H1 (cell line): ENCODE measurements around the gene GCK. TPM values are rescaled to one million over a fixed set of nuclear protein-coding genes. Genes with fewer than 3 reads are reported as not detected.

Source experiments
- CTCF ChIA-PET: fragments of 300-600 bp; sonication (Branson Sonifier 250); formaldehyde crosslinking; loops from one replicate; lab custom pipeline; 2021; ENCODE audit not compliant: partially characterized antibody; lab: Charles Lee
- POLR2A ChIA-PET: fragments of 300-600 bp; sonication (Branson Sonifier 250); formaldehyde crosslinking; loops from one replicate; lab custom pipeline; 2021; ENCODE audit warnings: inconsistent platforms; ENCODE audit not compliant: partially characterized antibody; lab: Charles Lee
- DNase-seq, 2 experiments: peaks; one replicate each; pipeline versions ENCODE4 v3.0.0 to v3.0.0-alpha.2; 2010 to 2022; ENCODE audit warnings: low spot score in 2 of 2, low read depth in 1 of 2, mixed read lengths in 1 of 2
- FAIRE-seq: peaks from 2 replicates; lab custom pipeline; 2011; peaks lifted over from hg19 to GRCh38; lab: Jason Lieb, UNC
- H2AFZ ChIP-seq: 2 replicates; pipeline ENCODE4 v1.8.1; 2012; ENCODE audit warnings: low read length, inconsistent platforms
- H2AK5ac ChIP-seq: 2 replicates; pipeline ENCODE4 v1.6.1; 2013; ENCODE audit warnings: low read depth, low read length
- H2BK120ac ChIP-seq: replicated peaks from 2 replicates; pipeline ENCODE3; 2013; ENCODE audit warnings: low read depth, low read length, inconsistent platforms
- H2BK12ac ChIP-seq: 2 replicates; pipeline ENCODE4 v1.6.1; 2013; ENCODE audit warnings: low read depth, low read length
- H2BK15ac ChIP-seq: 2 replicates; pipeline ENCODE4 v1.6.1; 2013; ENCODE audit warnings: low read length
- H2BK20ac ChIP-seq: 2 replicates; pipeline ENCODE4 v1.6.1; 2013; ENCODE audit warnings: low read length
- H2BK5ac ChIP-seq: 2 replicates; pipeline ENCODE4 v1.6.1; 2013; ENCODE audit warnings: low read depth, low read length
- H3K14ac ChIP-seq: 2 replicates; pipeline ENCODE4 v1.6.1; 2013; ENCODE audit warnings: inconsistent platforms; ENCODE audit not compliant: insufficient read length
- H3K18ac ChIP-seq: 2 replicates; pipeline ENCODE4 v1.6.1; 2013; ENCODE audit warnings: low read length; ENCODE audit errors: extremely low read depth
- H3K23ac ChIP-seq: 2 replicates; pipeline ENCODE4 v1.6.1; 2013; ENCODE audit warnings: inconsistent platforms; ENCODE audit not compliant: insufficient read length
- H3K23me2 ChIP-seq: 2 replicates; pipeline ENCODE4 v1.6.1; 2013; ENCODE audit warnings: low read depth, low read length
- H3K27ac ChIP-seq: 2 replicates; pipeline ENCODE4 v1.6.1; 2011; ENCODE audit warnings: low read depth, low read length, inconsistent platforms
- H3K27me3 ChIP-seq, 4 experiments: replicated peaks in 1 of 4; 1 replicate in 1 of 4; 2 replicates in 3 of 4; pipeline versions ENCODE4 v1.6.1 to v1.8.1; 2011 to 2013; ENCODE audit warnings: low read length in 3 of 4, mild to moderate bottlenecking in 3 of 4, inconsistent platforms in 2 of 4, mixed read lengths in 2 of 4, moderate library complexity in 1 of 4; ENCODE audit not compliant: control insufficient read depth in 3 of 4, insufficient read depth in 3 of 4; ENCODE audit errors: extremely low read depth in 1 of 4
- H3K36me3 ChIP-seq, 4 experiments: 2 replicates each; pipeline versions ENCODE4 v1.6.1 to v1.8.1; 2011 to 2013; ENCODE audit warnings: mild to moderate bottlenecking in 4 of 4, low read length in 3 of 4, moderate library complexity in 2 of 4, control low read depth in 1 of 4, inconsistent platforms in 1 of 4; ENCODE audit not compliant: insufficient read depth in 4 of 4, control insufficient read depth in 2 of 4
- H3K4ac ChIP-seq: replicated peaks from 2 replicates; pipeline ENCODE3; 2013; ENCODE audit warnings: low read length, low read depth, mixed read lengths, inconsistent platforms; ENCODE audit not compliant: insufficient read length
- H3K4me1 ChIP-seq, 4 experiments: replicated peaks in 1 of 4; 1 replicate in 1 of 4; 2 replicates in 3 of 4; pipeline versions ENCODE4 v1.6.1 to v1.8.1; 2011 to 2013; ENCODE audit warnings: low read length in 3 of 4, inconsistent platforms in 2 of 4, mixed read lengths in 1 of 4; ENCODE audit not compliant: insufficient read depth in 4 of 4, control insufficient read depth in 3 of 4
- H3K4me2 ChIP-seq, 2 experiments: 2 replicates each; pipeline versions ENCODE4 v1.6.1 to v1.8.1; 2011 to 2013; ENCODE audit warnings: low read depth in 2 of 2, low read length in 2 of 2, control low read depth in 1 of 2, inconsistent platforms in 1 of 2, mild to moderate bottlenecking in 1 of 2; ENCODE audit not compliant: insufficient read depth in 1 of 2
- H3K4me3 ChIP-seq, 4 experiments: fragments of 200-600, 300-600 bp in 1 of 4; sonication (generic), shearing (Covaris generic), sonication (Bioruptor Twin) in 1 of 4; 2 replicates each; pipeline versions ENCODE4 v1.5.1 to v1.8.1; 2011 to 2016; ENCODE audit warnings: low read length in 4 of 4, low read depth in 3 of 4, control low read depth in 2 of 4, inconsistent platforms in 2 of 4, mild to moderate bottlenecking in 2 of 4, mixed read lengths in 1 of 4, moderate library complexity in 1 of 4; ENCODE audit not compliant: insufficient read depth in 2 of 4; ENCODE audit errors: extremely low read depth in 1 of 4
- H3K56ac ChIP-seq: replicated peaks from 2 replicates; pipeline ENCODE3; 2013; ENCODE audit warnings: low read depth, mild to moderate bottlenecking, mixed read lengths, low read length, inconsistent platforms; ENCODE audit not compliant: insufficient read length
- H3K79me1 ChIP-seq: 2 replicates; pipeline ENCODE4 v1.6.1; 2013; ENCODE audit warnings: low read depth, low read length, control low read depth
- H3K79me2 ChIP-seq, 2 experiments: 2 replicates each; pipeline versions ENCODE4 v1.6.1 to v1.8.1; 2012 to 2013; ENCODE audit warnings: low read length in 2 of 2, mild to moderate bottlenecking in 2 of 2, inconsistent platforms in 1 of 2; ENCODE audit not compliant: insufficient read depth in 2 of 2, control insufficient read depth in 1 of 2
- H3K9ac ChIP-seq, 4 experiments: replicated peaks in 1 of 4; 1 replicate in 1 of 4; 2 replicates in 3 of 4; pipeline versions ENCODE4 v1.6.1 to v1.8.1; 2011 to 2013; ENCODE audit warnings: low read depth in 3 of 4, low read length in 3 of 4, control low read depth in 2 of 4, mild to moderate bottlenecking in 2 of 4, moderate library complexity in 2 of 4, inconsistent platforms in 1 of 4; ENCODE audit errors: extremely low read depth in 1 of 4
- H3K9me3 ChIP-seq, 2 experiments: 2 replicates each; pipeline versions ENCODE4 v1.6.1 to v1.8.1; 2012 to 2013; ENCODE audit warnings: mild to moderate bottlenecking in 2 of 2, moderate library complexity in 2 of 2, control low read depth in 1 of 2, inconsistent platforms in 1 of 2, low read depth in 1 of 2, low read length in 1 of 2, mixed read lengths in 1 of 2; ENCODE audit not compliant: insufficient read depth in 2 of 2
- H4K20me1 ChIP-seq, 2 experiments: replicated peaks in 1 of 2; 2 replicates each; pipeline versions ENCODE3 to v1.8.1; 2011 to 2013; ENCODE audit warnings: inconsistent platforms in 2 of 2, low read length in 2 of 2, mild to moderate bottlenecking in 1 of 2; ENCODE audit not compliant: insufficient read depth in 2 of 2, control insufficient read depth in 1 of 2
- H4K5ac ChIP-seq: 2 replicates; pipeline ENCODE4 v1.6.1; 2013; ENCODE audit warnings: low read length, low read depth, mixed read lengths, inconsistent platforms; ENCODE audit not compliant: insufficient read length
- H4K8ac ChIP-seq: 2 replicates; pipeline ENCODE4 v1.8.0; 2013; ENCODE audit warnings: mild to moderate bottlenecking, moderate library complexity, low read length, inconsistent platforms; ENCODE audit not compliant: insufficient read depth; ENCODE audit errors: extremely low read depth
- H4K91ac ChIP-seq: replicated peaks from 2 replicates; pipeline ENCODE3; 2013; ENCODE audit warnings: low read length, mixed read lengths, inconsistent platforms; ENCODE audit not compliant: insufficient read length
- BACH1 ChIP-seq: IDR thresholded peaks from 2 replicates; pipeline ENCODE4 v1.6.1; 2012; ENCODE audit warnings: low read length, improper control_type of control experiment
- RNF2 ChIP-seq: fragments of 200-900, 300-1000 bp; sonication (generic); IDR thresholded peaks from 2 replicates; pipeline ENCODE4 v1.7.1; 2016; ENCODE audit warnings: borderline replicate concordance, low read depth, mild to moderate bottlenecking, antibody characterized with exemption, low read length; ENCODE audit not compliant: poor library complexity, severe bottlenecking; ENCODE audit errors: missing control alignments
- SIRT6 ChIP-seq: IDR thresholded peaks from one replicate; pipeline ENCODE4 v1.7.1; 2012; ENCODE audit warnings: low read length, inconsistent platforms
- WGBS, 2 experiments: shearing (Covaris generic) in 1 of 2; methylation state at CpG; one replicate each; pipeline versions ENCODE4 v1.1.6 to v1.1.7; 2013 to 2015; ENCODE audit warnings: low lambda C conversion rate in 2 of 2, mixed read lengths in 2 of 2, inconsistent platforms in 1 of 2, low coverage in 1 of 2, missing lambda C conversion rate in 1 of 2; ENCODE audit not compliant: insufficient replicate concordance in 2 of 2, insufficient coverage in 1 of 2, insufficient read length in 1 of 2; ENCODE audit errors: extremely low coverage in 1 of 2, missing lambda C conversion rate in 1 of 2; 5-methylcytosine and 5-hydroxymethylcytosine counted together
- polyA plus RNA-seq, 7 experiments: library from polyadenylated mRNA; depleted of rRNA in 3 of 7; stranded (reverse) in 5 of 7; unstranded in 2 of 7; fragments of >200 nt in 5 of 7; fragments of 200-250 nt in 2 of 7; gene quantifications; 1 replicate in 5 of 7; 2 replicates in 1 of 7; 4 replicates in 1 of 7; pipeline versions ENCODE4 v1.2.1 to v1.2.3, GENCODE V29; 2011 to 2013; ENCODE audit warnings: missing spikeins in 2 of 7, mixed read lengths in 2 of 7
- total RNA-seq: library from RNA; stranded (reverse); fragmentation: NEBNext Ultra II Directional; extraction: Animal tissue kit (Norgen Biotek cat#: 25700); gene quantifications from 2 replicates; pipeline ENCODE4 v1.2.1, GENCODE V29; 2021
- TF ChIP-seq, protein P1 (sequence below): IDR thresholded peaks from 2 replicates; pipeline ENCODE4 v1.6.1; 2012; ENCODE audit warnings: inconsistent platforms
- TF ChIP-seq, protein P2 (sequence below), 3 experiments: IDR thresholded peaks; 1 replicate in 2 of 3; 2 replicates in 1 of 3; pipeline versions ENCODE4 v1.5.1 to v1.6.1; 2011; ENCODE audit warnings: low read length in 3 of 3, mild to moderate bottlenecking in 3 of 3, inconsistent platforms in 2 of 3, low read depth in 1 of 3, moderate library complexity in 1 of 3; ENCODE audit not compliant: insufficient read depth in 1 of 3; ENCODE audit errors: control extremely low read depth in 1 of 3

The GCK gene
- total and polyA plus RNA-seq, 2 of the 8 experiments (the other 6 are each of a cell fraction or from before 2014, with no cell fraction given): 2.4 to 4.9 TPM

DNA sequence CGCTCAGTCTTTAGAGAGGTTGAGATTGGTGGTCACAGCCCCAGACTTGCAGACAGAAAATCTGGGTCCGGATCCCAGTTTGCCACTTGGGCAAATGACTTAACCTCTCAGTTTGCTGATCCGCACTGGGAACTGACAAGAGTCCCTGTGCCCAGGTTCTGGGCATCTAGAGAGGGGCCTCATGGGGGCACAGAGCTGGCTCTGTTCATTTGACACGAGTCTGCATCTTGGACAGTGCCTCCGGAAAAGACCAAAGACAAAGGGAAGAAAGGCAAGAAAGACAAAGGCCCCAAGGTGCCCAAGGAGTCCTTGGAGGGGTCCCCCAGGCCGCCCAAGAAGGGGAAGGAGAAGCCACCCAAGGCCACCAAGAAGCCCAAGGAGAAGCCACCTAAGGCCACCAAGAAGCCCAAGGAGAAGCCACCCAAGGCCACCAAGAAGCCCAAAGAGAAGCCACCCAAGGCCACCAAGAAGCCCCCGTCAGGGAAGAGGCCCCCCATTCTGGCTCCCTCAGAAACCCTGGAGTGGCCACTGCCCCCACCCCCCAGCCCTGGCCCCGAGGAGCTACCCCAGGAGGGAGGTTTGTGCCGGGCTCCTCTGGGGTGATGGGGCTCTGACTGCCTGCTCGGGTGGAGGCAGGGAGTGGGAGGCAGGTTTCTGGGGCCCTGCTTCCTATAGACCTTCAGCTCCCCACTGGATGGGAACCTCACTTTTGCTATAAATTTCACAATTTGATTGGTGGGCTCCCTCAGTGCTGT lies 82.8 kb downstream of the GCK start:
- Histone ChIP-seq H4K20me1 (peaks cover 2 to 3% of the 10 kb centered on the region in 2 experiments), H3K9ac (no peak overlapping the region), H3K23ac (no peak overlapping the region), H2BK120ac (no peak overlapping the region), H3K79me1 (peaks cover 4% of the 10 kb centered on the region; the same call in 1 of the 2 replicates), H3K9me3 (no peaks in the 10 kb centered on the region), H3K56ac (no peak overlapping the region), H4K5ac (no peak overlapping the region), H3K4me1 (peaks cover 0 to 12% (median 9%) of the 10 kb centered on the region in 4 experiments; a peak in 6 of 7 replicates), H3K4me3 (no peak overlapping the region), H3K36me3 (no peaks in the 10 kb centered on the region; a peak in 2 of 8 replicates), H3K4me2 (no peak overlapping the region; a peak in 1 of 4 replicates), H2BK12ac (no peak overlapping the region), H2BK5ac (no peak overlapping the region), H3K23me2 (peaks cover 15% of the 10 kb centered on the region), H3K18ac (no peak overlapping the region), H3K14ac (no peak overlapping the region), H3K79me2 (no peaks in the 10 kb centered on the region; a peak in 1 of 4 replicates), H3K27me3 (peaks cover 0 to 29% (median 16%) of the 10 kb centered on the region in 4 experiments; a peak in 6 of 7 replicates), H2BK15ac (no peak overlapping the region), H3K4ac (no peak overlapping the region), H2AK5ac (no peak overlapping the region), H3K27ac (no peak overlapping the region), H4K91ac (no peak overlapping the region), H2AFZ (no peak overlapping the region), H4K8ac (peak overlapping the region; percentile 6; the same call in 1 of the 2 replicates), H2BK20ac (no peak overlapping the region)
- WGBS, 2 experiments: 96% methylated on average over 7 of the region's 10 CpGs; no CpG with 5 or more reads in 1 of the 2 experiments
- POLR2A ChIA-PET: interaction anchor here (1.1 to 1.4 kb wide), 3 partner anchors 9 to 16 kb away, joined by 4 to 9 read pairs (median 6); partner anchors contain the start of gene POLD2
- TF ChIP-seq, protein P1, sequence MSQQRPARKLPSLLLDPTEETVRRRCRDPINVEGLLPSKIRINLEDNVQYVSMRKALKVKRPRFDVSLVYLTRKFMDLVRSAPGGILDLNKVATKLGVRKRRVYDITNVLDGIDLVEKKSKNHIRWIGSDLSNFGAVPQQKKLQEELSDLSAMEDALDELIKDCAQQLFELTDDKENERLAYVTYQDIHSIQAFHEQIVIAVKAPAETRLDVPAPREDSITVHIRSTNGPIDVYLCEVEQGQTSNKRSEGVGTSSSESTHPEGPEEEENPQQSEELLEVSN: no peak
- TF ChIP-seq BACH1 (no peak), SIRT6 (no peak), RNF2 (no peak)
- TF ChIP-seq, protein P2, sequence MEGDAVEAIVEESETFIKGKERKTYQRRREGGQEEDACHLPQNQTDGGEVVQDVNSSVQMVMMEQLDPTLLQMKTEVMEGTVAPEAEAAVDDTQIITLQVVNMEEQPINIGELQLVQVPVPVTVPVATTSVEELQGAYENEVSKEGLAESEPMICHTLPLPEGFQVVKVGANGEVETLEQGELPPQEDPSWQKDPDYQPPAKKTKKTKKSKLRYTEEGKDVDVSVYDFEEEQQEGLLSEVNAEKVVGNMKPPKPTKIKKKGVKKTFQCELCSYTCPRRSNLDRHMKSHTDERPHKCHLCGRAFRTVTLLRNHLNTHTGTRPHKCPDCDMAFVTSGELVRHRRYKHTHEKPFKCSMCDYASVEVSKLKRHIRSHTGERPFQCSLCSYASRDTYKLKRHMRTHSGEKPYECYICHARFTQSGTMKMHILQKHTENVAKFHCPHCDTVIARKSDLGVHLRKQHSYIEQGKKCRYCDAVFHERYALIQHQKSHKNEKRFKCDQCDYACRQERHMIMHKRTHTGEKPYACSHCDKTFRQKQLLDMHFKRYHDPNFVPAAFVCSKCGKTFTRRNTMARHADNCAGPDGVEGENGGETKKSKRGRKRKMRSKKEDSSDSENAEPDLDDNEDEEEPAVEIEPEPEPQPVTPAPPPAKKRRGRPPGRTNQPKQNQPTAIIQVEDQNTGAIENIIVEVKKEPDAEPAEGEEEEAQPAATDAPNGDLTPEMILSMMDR (IDR thresholded peaks at IDR 0.05; ENCODE audit: control extremely low read depth in 1 of 3, insufficient read depth in 1 of 3, low read depth in 1 of 3, low read length in 3 of 3): no peak
- FAIRE-seq (no peak), DNase-seq (no peak)
- CTCF ChIA-PET: interaction anchor here (0.8 to 1.0 kb wide), 2 partner anchors 21 to 25 kb away, joined by 3 read pairs; no protein-coding TSS in a partner anchor
